ENCODE results near the gene NAV2. TPM values are rescaled to one million over a fixed set of nuclear protein-coding genes. Genes with fewer than 3 reads are reported as not detected.

The NAV2 gene
- total RNA-seq, 4 donors from 2014 or later = 9.1 to 34.7 (median 22.2) TPM

- H3K4me1 ChIP-seq = no peaks in the 10 kb centered on the region
- no peak overlapping the region for H3K4me3 ChIP-seq
- no peak for TF ChIP-seq CTCF (IDR thresholded peaks at IDR 0.05)
- no peak for TF ChIP-seq EP300 (IDR thresholded peaks at IDR 0.05)
- no peak for TF ChIP-seq POLR2A (IDR thresholded peaks at IDR 0.05)
- no peak for TF ChIP-seq POLR2AphosphoS5 (IDR thresholded peaks at IDR 0.05)
- no peak for DNase-seq (ENCODE audit: low spot score in 2 of 2)
- H3K27me3 ChIP-seq = no peaks in the 10 kb centered on the region
- no peak overlapping the region for H3K27ac ChIP-seq
- no peaks in the 10 kb centered on the region for H3K36me3 ChIP-seq
- H3K9me3 ChIP-seq = no peaks in the 10 kb centered on the region
- WGBS = 80% methylated on average over 1 of the region's 1 CpG
Observed at GRCh38 chr11:19766810-19767209, 54.2 kb downstream of the NAV2 start.

GRCh38 chr11:19767627-19768151 lies 55.1 kb downstream of the NAV2 start:
- no peaks in the 10 kb centered on the region for H3K27me3 ChIP-seq

GRCh38 chr11:19768197-19768596 lies 55.6 kb downstream of the NAV2 start:
- no peaks in the 10 kb centered on the region for H3K9me3 ChIP-seq
- H3K4me1 ChIP-seq = no peaks in the 10 kb centered on the region
- TF ChIP-seq POLR2A (IDR thresholded peaks at IDR 0.05) = no peak
- TF ChIP-seq POLR2AphosphoS5 (IDR thresholded peaks at IDR 0.05) = no peak
- no peak for TF ChIP-seq CTCF (IDR thresholded peaks at IDR 0.05)
- TF ChIP-seq EP300 (IDR thresholded peaks at IDR 0.05) = no peak
- no peak overlapping the region for H3K4me3 ChIP-seq
- no peaks in the 10 kb centered on the region for H3K27me3 ChIP-seq
- 87% methylated on average over 6 of the region's 6 CpGs for WGBS
- DNase-seq (ENCODE audit: low spot score in 2 of 2) = no peak
- H3K27ac ChIP-seq = no peak overlapping the region
- H3K36me3 ChIP-seq = no peaks in the 10 kb centered on the region

More at GRCh38 chr11:19767627-19768151, 55.1 kb downstream of the NAV2 start:
- TF ChIP-seq CTCF (IDR thresholded peaks at IDR 0.05) = no peak
- no peak for TF ChIP-seq POLR2A (IDR thresholded peaks at IDR 0.05)
- no peak for TF ChIP-seq POLR2AphosphoS5 (IDR thresholded peaks at IDR 0.05)
- TF ChIP-seq EP300 (IDR thresholded peaks at IDR 0.05) = no peak
- DNase-seq (ENCODE audit: low spot score in 2 of 2) = no peak
- H3K4me1 ChIP-seq = no peaks in the 10 kb centered on the region
- WGBS = 84% methylated on average over 5 of the region's 5 CpGs
- no peaks in the 10 kb centered on the region for H3K9me3 ChIP-seq
- H3K4me3 ChIP-seq = no peak overlapping the region
- H3K36me3 ChIP-seq = no peaks in the 10 kb centered on the region
- no peak overlapping the region for H3K27ac ChIP-seq

- Histone ChIP-seq H3K36me3 (no peaks in the 10 kb centered on the region), H3K4me1 (no peaks in the 10 kb centered on the region), H3K27me3 (no peaks in the 10 kb centered on the region), H3K9me3 (no peaks in the 10 kb centered on the region), H3K4me3 (no peak overlapping the region), H3K27ac (no peak overlapping the region)
- TF ChIP-seq POLR2A (IDR thresholded peaks at IDR 0.05) = no peak
- no peak for TF ChIP-seq CTCF (IDR thresholded peaks at IDR 0.05)
- TF ChIP-seq EP300 (IDR thresholded peaks at IDR 0.05) = no peak
- TF ChIP-seq POLR2AphosphoS5 (IDR thresholded peaks at IDR 0.05) = no peak
- no peak for DNase-seq (ENCODE audit: low spot score in 2 of 2)
Observed at GRCh38 chr11:19768815-19769214, 56.2 kb downstream of the NAV2 start.

- H3K9me3 ChIP-seq = no peaks in the 10 kb centered on the region
- H3K4me3 ChIP-seq = no peak overlapping the region
- H3K4me1 ChIP-seq = no peaks in the 10 kb centered on the region
- TF ChIP-seq EP300 (IDR thresholded peaks at IDR 0.05) (no peak), POLR2AphosphoS5 (IDR thresholded peaks at IDR 0.05) (no peak), CTCF (IDR thresholded peaks at IDR 0.05) (no peak), POLR2A (IDR thresholded peaks at IDR 0.05) (no peak)
- DNase-seq (ENCODE audit: low spot score in 2 of 2) = no peak
- H3K27me3 ChIP-seq = no peaks in the 10 kb centered on the region
- no peak overlapping the region for H3K27ac ChIP-seq
- WGBS = 64% methylated on average over 1 of the region's 1 CpG
- H3K36me3 ChIP-seq = no peaks in the 10 kb centered on the region
Observed at GRCh38 chr11:19769820-19770219, 57.2 kb downstream of the NAV2 start.
